Brain microvascular endothelial cell (primary cell): Measurements from ENCODE around the gene RIMBP2.

Experiments
- DNase-seq: peaks from one replicate; pipeline ENCODE4 v3.0.0-alpha.2; 2020
- H3K27ac ChIP-seq: fragments of 250-450 bp; sonication (Bioruptor Pico); 2 replicates; pipeline ENCODE4 v1.5.1; 2020; ENCODE audit warnings: mild to moderate bottlenecking, moderate library complexity
- H3K27me3 ChIP-seq: fragments of 250-450 bp; sonication (Bioruptor Pico); replicated peaks from 2 replicates; pipeline ENCODE4 v1.5.1; 2020; ENCODE audit warnings: mild to moderate bottlenecking
- H3K36me3 ChIP-seq: fragments of 250-450 bp; sonication (Bioruptor Pico); replicated peaks from 2 replicates; pipeline ENCODE4 v1.5.1; 2020; ENCODE audit warnings: mild to moderate bottlenecking
- H3K4me3 ChIP-seq: 2 replicates; pipeline ENCODE4 v1.5.1; 2011; ENCODE audit warnings: low read depth, mild to moderate bottlenecking, control low read depth, low read length, moderate library complexity
- in situ Hi-C: cut with HindIII; loops from 2 replicates; pipeline ENCODE4 v1.10.0; 2017; ENCODE audit warnings: low sequenced_read_pairs, low pct_ligation_motif_present
- TF ChIP-seq, protein P1 (sequence below): IDR thresholded peaks from 2 replicates; pipeline ENCODE4 v1.5.1; 2011; ENCODE audit warnings: low read depth, mild to moderate bottlenecking, moderate library complexity, low read length, control low read depth, inconsistent platforms; ENCODE audit errors: missing control alignments

Gene RIMBP2

GRCh38 chr12:130687190-130687589, 28.9 kb downstream of the RIMBP2 start:
- H3K36me3 ChIP-seq, result no peaks in the 10 kb centered on the region
- TF ChIP-seq, protein P1, sequence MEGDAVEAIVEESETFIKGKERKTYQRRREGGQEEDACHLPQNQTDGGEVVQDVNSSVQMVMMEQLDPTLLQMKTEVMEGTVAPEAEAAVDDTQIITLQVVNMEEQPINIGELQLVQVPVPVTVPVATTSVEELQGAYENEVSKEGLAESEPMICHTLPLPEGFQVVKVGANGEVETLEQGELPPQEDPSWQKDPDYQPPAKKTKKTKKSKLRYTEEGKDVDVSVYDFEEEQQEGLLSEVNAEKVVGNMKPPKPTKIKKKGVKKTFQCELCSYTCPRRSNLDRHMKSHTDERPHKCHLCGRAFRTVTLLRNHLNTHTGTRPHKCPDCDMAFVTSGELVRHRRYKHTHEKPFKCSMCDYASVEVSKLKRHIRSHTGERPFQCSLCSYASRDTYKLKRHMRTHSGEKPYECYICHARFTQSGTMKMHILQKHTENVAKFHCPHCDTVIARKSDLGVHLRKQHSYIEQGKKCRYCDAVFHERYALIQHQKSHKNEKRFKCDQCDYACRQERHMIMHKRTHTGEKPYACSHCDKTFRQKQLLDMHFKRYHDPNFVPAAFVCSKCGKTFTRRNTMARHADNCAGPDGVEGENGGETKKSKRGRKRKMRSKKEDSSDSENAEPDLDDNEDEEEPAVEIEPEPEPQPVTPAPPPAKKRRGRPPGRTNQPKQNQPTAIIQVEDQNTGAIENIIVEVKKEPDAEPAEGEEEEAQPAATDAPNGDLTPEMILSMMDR, result no peak
- no peak overlapping the region for H3K27ac ChIP-seq
- H3K4me3 ChIP-seq, result no peak overlapping the region
- in situ Hi-C loops, result no loop called here
- no peaks in the 10 kb centered on the region for H3K27me3 ChIP-seq
- no peak for DNase-seq

GRCh38 chr12:130686511-130686991, 29.5 kb downstream of the RIMBP2 start:
- Histone ChIP-seq H3K36me3 (no peaks in the 10 kb centered on the region), H3K27me3 (no peaks in the 10 kb centered on the region), H3K4me3 (no peak overlapping the region), H3K27ac (no peak overlapping the region)
- DNase-seq, result no peak
- in situ Hi-C loops, result no loop called here
- TF ChIP-seq, protein P1, result no peak

GRCh38 chr12:130685850-130686249, 30.2 kb downstream of the RIMBP2 start:
- TF ChIP-seq, protein P1, result no peak
- H3K36me3 ChIP-seq, result no peaks in the 10 kb centered on the region
- no peak for DNase-seq
- no peaks in the 10 kb centered on the region for H3K27me3 ChIP-seq
- no peak overlapping the region for H3K27ac ChIP-seq
- no peak overlapping the region for H3K4me3 ChIP-seq
- in situ Hi-C loops, result no loop called here

DNA sequence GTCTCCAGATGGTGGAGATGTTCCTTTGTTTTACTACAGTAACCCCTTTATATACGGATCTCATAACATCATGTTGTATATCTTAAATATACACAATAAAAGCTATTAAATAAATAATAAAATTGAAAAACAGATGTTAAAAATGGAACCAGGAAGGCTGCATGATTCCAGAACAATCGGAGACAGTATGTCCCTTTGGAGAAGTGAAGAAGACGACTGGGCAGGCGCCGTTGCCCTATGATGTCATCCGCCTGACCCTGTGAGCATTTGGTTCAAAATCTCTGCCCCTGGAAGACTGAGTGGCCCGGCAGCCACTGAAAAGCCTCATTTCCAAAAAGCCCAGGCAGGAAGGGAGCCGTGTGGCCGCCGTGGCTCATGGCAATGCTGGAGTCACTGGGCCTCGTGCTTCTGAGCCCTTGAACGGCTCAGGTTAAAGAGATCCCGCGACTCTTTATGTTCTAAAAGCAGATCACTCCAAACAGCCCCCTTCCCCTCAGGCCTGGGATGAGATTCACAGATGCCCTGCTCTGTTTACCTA, 30.8 kb downstream of the RIMBP2 start:
- no peak for DNase-seq
- in situ Hi-C loops, result no loop called here

GRCh38 chr12:130683811-130684210, 32.3 kb downstream of the RIMBP2 start:
- Histone ChIP-seq H3K36me3 (no peaks in the 10 kb centered on the region), H3K27me3 (no peaks in the 10 kb centered on the region), H3K27ac (no peak overlapping the region), H3K4me3 (no peak overlapping the region)
- DNase-seq, result no peak
- TF ChIP-seq, protein P1, result no peak
- in situ Hi-C loops, result no loop called here

More for the DNA sequence above, 30.8 kb downstream of the RIMBP2 start:
- Histone ChIP-seq H3K27me3 (no peaks in the 10 kb centered on the region), H3K27ac (no peak overlapping the region), H3K4me3 (no peak overlapping the region), H3K36me3 (no peaks in the 10 kb centered on the region)
- TF ChIP-seq, protein P1, result no peak

- H3K27ac ChIP-seq, result no peak overlapping the region
- no peaks in the 10 kb centered on the region for H3K36me3 ChIP-seq
- H3K4me3 ChIP-seq, result no peak overlapping the region
- H3K27me3 ChIP-seq, result no peaks in the 10 kb centered on the region
- DNase-seq, result no peak
- in situ Hi-C loops, result no loop called here
- TF ChIP-seq, protein P1, result no peak
Observed at GRCh38 chr12:130683080-130683479, 33.0 kb downstream of the RIMBP2 start.
